ENCODE data around the gene CALN1. TPM values are rescaled to one million over a fixed set of nuclear protein-coding genes. Genes with fewer than 3 reads are reported as not detected.

CALN1 gene
- polyA plus RNA-seq, 1 donor (not counting 4 experiments of a cell fraction or from before 2014, with no cell fraction given): not detected

- Histone ChIP-seq H3K9me1 (ENCODE audit: control insufficient read depth, extremely low read depth, insufficient read depth, low read length) (no peaks in the 10 kb centered on the region), H3K4me1 (ENCODE audit: control insufficient read depth, extremely low read depth, insufficient read depth, low read length) (no peaks in the 10 kb centered on the region), H3K36me3 (ENCODE audit: control insufficient read depth in 2 of 2, extremely low read depth in 1 of 2, insufficient read depth in 2 of 2, low read length in 2 of 2) (no peaks in the 10 kb centered on the region), H2AFZ (ENCODE audit: control insufficient read depth, low read length) (no peak overlapping the region), H3K4me2 (ENCODE audit: control insufficient read depth, extremely low read depth, insufficient read depth, low read depth, low read length) (no peak overlapping the region), H4K20me1 (ENCODE audit: control insufficient read depth, extremely low read depth, insufficient read depth, low read length) (no peaks in the 10 kb centered on the region), H3K9ac (ENCODE audit: control insufficient read depth, extremely low read depth, insufficient read depth, low read length) (no peak overlapping the region), H3K27me3 (ENCODE audit: control insufficient read depth, extremely low read depth, insufficient read depth, low read length) (no peaks in the 10 kb centered on the region), H3K27ac (ENCODE audit: control insufficient read depth, insufficient read depth, low read length) (no peak overlapping the region), H3K79me2 (ENCODE audit: control insufficient read depth, insufficient read depth, low read length) (no peaks in the 10 kb centered on the region), H3K9me3 (ENCODE audit: control insufficient read depth, low read depth, low read length) (no peaks in the 10 kb centered on the region), H3K4me3 (ENCODE audit: control insufficient read depth in 2 of 3, extremely low read depth in 1 of 3, insufficient read depth in 2 of 3, low read depth in 1 of 3, low read length in 3 of 3) (no peak overlapping the region)
- TF ChIP-seq EZH2 (IDR thresholded peaks at IDR 0.05; ENCODE audit: low read length) (no peak), CTCF (optimal IDR thresholded peaks at IDR 0.05 in 1 of 3, IDR thresholded peaks at IDR 0.05 in 1 of 3, conservative IDR thresholded peaks at IDR 0.05 in 1 of 3; ENCODE audit: extremely low read depth in 1 of 3, insufficient read depth in 2 of 3, low read length in 3 of 3) (no peak)
- dilution Hi-C loops (cut with MboI; ENCODE audit: extremely low pct_ligation_motif_present, low sequenced_read_pairs): no loop called here
- no peak for FAIRE-seq
- no peak for DNase-seq (ENCODE audit: low read depth, low spot score)
Observed at GRCh38 chr7:71972534-71972933, 439.6 kb downstream of the CALN1 start.

GRCh38 chr7:71970725-71971124 is 441.4 kb downstream of the CALN1 start:
- DNase-seq (ENCODE audit: low read depth, low spot score) (no peak), FAIRE-seq (no peak)
- Histone ChIP-seq H3K4me3 (ENCODE audit: control insufficient read depth in 2 of 3, extremely low read depth in 1 of 3, insufficient read depth in 2 of 3, low read depth in 1 of 3, low read length in 3 of 3) (no peak overlapping the region), H3K9me1 (ENCODE audit: control insufficient read depth, extremely low read depth, insufficient read depth, low read length) (no peaks in the 10 kb centered on the region), H3K27me3 (ENCODE audit: control insufficient read depth, extremely low read depth, insufficient read depth, low read length) (no peaks in the 10 kb centered on the region), H3K9ac (ENCODE audit: control insufficient read depth, extremely low read depth, insufficient read depth, low read length) (no peak overlapping the region), H2AFZ (ENCODE audit: control insufficient read depth, low read length) (no peak overlapping the region), H4K20me1 (ENCODE audit: control insufficient read depth, extremely low read depth, insufficient read depth, low read length) (no peaks in the 10 kb centered on the region), H3K79me2 (ENCODE audit: control insufficient read depth, insufficient read depth, low read length) (no peaks in the 10 kb centered on the region), H3K9me3 (ENCODE audit: control insufficient read depth, low read depth, low read length) (no peaks in the 10 kb centered on the region), H3K4me2 (ENCODE audit: control insufficient read depth, extremely low read depth, insufficient read depth, low read depth, low read length) (no peak overlapping the region), H3K4me1 (ENCODE audit: control insufficient read depth, extremely low read depth, insufficient read depth, low read length) (no peaks in the 10 kb centered on the region), H3K36me3 (ENCODE audit: control insufficient read depth in 2 of 2, extremely low read depth in 1 of 2, insufficient read depth in 2 of 2, low read length in 2 of 2) (no peaks in the 10 kb centered on the region), H3K27ac (ENCODE audit: control insufficient read depth, insufficient read depth, low read length) (no peak overlapping the region)
- TF ChIP-seq CTCF (optimal IDR thresholded peaks at IDR 0.05 in 1 of 3, IDR thresholded peaks at IDR 0.05 in 1 of 3, conservative IDR thresholded peaks at IDR 0.05 in 1 of 3; ENCODE audit: extremely low read depth in 1 of 3, insufficient read depth in 2 of 3, low read length in 3 of 3): no peak
- no peak for TF ChIP-seq EZH2 (IDR thresholded peaks at IDR 0.05; ENCODE audit: low read length)
- dilution Hi-C loops (cut with MboI; ENCODE audit: extremely low pct_ligation_motif_present, low sequenced_read_pairs): no loop called here
